OCI-LY3 (cell line): ENCODE measurements around the gene CLSTN2.

ENCODE experiments used
- EZH2phosphoT487 ChIP-seq: fragments of 200-600 bp; shearing (Covaris generic); IDR thresholded peaks from 2 replicates; pipeline ENCODE4 v1.6.1; 2018; ENCODE audit warnings: antibody characterized with exemption, mixed run types, low read depth
- TF ChIP-seq, protein P1 (sequence below): fragments of 200-600, 300-600 bp; sonication (generic); IDR thresholded peaks from 2 replicates; pipeline ENCODE4 v1.5.1; 2014; ENCODE audit warnings: antibody characterized with exemption, low read length, low read depth

DNA sequence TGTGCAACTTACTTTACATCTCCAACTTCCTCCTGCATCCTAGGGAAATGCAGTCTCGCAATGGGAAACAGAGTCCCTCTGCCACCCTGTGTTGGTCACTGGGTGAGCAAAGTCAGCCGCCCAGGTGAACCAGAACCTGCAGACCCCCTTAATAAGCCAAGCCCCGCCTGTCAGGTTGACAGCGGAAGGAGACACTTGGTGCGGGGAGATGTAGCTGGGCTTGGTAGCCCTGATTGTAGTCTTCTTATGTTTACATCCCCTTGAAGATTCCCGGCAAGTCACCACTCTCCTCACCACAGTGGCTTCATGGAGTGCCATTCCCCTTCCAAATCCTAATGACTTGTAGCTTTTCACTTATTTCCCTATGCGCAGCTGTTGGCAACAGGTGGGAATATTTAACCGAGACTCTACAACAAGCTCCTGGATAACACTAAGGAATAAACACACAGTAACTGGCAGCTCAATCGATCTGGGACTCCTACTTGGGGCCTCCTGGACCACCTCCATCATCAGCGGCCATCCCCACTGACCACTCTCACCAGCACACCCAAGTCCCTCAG is 17.7 kb upstream of the CLSTN2 start:
- TF ChIP-seq, protein P1, sequence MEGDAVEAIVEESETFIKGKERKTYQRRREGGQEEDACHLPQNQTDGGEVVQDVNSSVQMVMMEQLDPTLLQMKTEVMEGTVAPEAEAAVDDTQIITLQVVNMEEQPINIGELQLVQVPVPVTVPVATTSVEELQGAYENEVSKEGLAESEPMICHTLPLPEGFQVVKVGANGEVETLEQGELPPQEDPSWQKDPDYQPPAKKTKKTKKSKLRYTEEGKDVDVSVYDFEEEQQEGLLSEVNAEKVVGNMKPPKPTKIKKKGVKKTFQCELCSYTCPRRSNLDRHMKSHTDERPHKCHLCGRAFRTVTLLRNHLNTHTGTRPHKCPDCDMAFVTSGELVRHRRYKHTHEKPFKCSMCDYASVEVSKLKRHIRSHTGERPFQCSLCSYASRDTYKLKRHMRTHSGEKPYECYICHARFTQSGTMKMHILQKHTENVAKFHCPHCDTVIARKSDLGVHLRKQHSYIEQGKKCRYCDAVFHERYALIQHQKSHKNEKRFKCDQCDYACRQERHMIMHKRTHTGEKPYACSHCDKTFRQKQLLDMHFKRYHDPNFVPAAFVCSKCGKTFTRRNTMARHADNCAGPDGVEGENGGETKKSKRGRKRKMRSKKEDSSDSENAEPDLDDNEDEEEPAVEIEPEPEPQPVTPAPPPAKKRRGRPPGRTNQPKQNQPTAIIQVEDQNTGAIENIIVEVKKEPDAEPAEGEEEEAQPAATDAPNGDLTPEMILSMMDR: no peak
- no peak for TF ChIP-seq EZH2phosphoT487
